Stomach smooth muscle (tissue), 2 donors: ENCODE results near the gene GRIA2.
"Not testable (repeated sequence)": the region's sequence is repeated elsewhere in the genome, so short reads cannot be mapped to it uniquely, and the experiment has no call there.

Experiments
- H3K27ac ChIP-seq: one replicate; pipeline ENCODE4 v1.7.0; 2013; ENCODE audit warnings: mild to moderate bottlenecking, low read length, inconsistent platforms
- H3K27me3 ChIP-seq, 2 donors: one replicate each; pipeline ENCODE4 v1.7.0; 2013; ENCODE audit warnings: low read length in 2 of 2; ENCODE audit not compliant: insufficient read depth in 2 of 2, control insufficient read depth in 1 of 2
- H3K36me3 ChIP-seq, 2 donors: one replicate each; pipeline ENCODE4 v1.7.0; 2013; ENCODE audit warnings: low read length in 2 of 2; ENCODE audit not compliant: control insufficient read depth in 2 of 2, insufficient read depth in 2 of 2
- H3K4me1 ChIP-seq: one replicate; pipeline ENCODE4 v1.7.0; 2013; ENCODE audit warnings: low read length; ENCODE audit not compliant: control insufficient read depth, insufficient read depth
- H3K4me3 ChIP-seq, 2 donors: one replicate each; pipeline ENCODE4 v1.7.0; 2013; ENCODE audit warnings: low read length in 2 of 2
- H3K9ac ChIP-seq, 2 donors: one replicate each; pipeline ENCODE4 v1.7.0; 2013; ENCODE audit warnings: low read length in 2 of 2, mild to moderate bottlenecking in 1 of 2
- H3K9me3 ChIP-seq, 2 donors: one replicate each; pipeline ENCODE4 v1.7.0; 2013; ENCODE audit warnings: low read length in 2 of 2; ENCODE audit not compliant: control insufficient read depth in 2 of 2
- donor health status: healthy.
- donor health status: Pancreatic carcinoma.

The GRIA2 gene

GRCh38 chr4:157220371-157220881, at the start of gene GRIA2:
TSS of gene GRIA2 (plus strand) at chr4:157220728. CDS start at chr4:157221043, 315 bp downstream.
- Histone ChIP-seq H3K9ac (no peak within 1 kb of the TSS), H3K4me1 (peaks cover 12% of the 10 kb centered on the region), H3K4me3 (peak within 1 kb of the TSS in 1 of 2 donors; percentile 58), H3K27ac (no peak within 1 kb of the TSS), H3K36me3 (no peaks in the 10 kb centered on the region), H3K9me3 (peaks cover 0 to 1% of the 10 kb centered on the region in 2 donors), H3K27me3 (peaks cover 24 to 34% of the 10 kb centered on the region in 2 donors)

GRCh38 chr4:157172011-157172410, 48.5 kb upstream of the GRIA2 start:
- H3K9me3 ChIP-seq = no peaks in the 10 kb centered on the region
- H3K27me3 ChIP-seq = no peaks in the 10 kb centered on the region
- no peaks in the 10 kb centered on the region for H3K36me3 ChIP-seq
- no peak overlapping the region for H3K4me3 ChIP-seq
- H3K27ac ChIP-seq = no peak overlapping the region
- no peak overlapping the region for H3K9ac ChIP-seq
- no peaks in the 10 kb centered on the region for H3K4me1 ChIP-seq

- not testable (repeated sequence) for H3K4me3 ChIP-seq, H3K9ac ChIP-seq, H3K27me3 ChIP-seq, H3K9me3 ChIP-seq, H3K36me3 ChIP-seq, H3K27ac ChIP-seq, H3K4me1 ChIP-seq
Observed at GRCh38 chr4:157180268-157180667, 40.3 kb upstream of the GRIA2 start.

GRCh38 chr4:157184300-157184699, 36.2 kb upstream of the GRIA2 start:
- Histone ChIP-seq H3K27ac (no peak overlapping the region), H3K9me3 (no peaks in the 10 kb centered on the region), H3K36me3 (no peaks in the 10 kb centered on the region), H3K4me1 (no peaks in the 10 kb centered on the region), H3K27me3 (no peaks in the 10 kb centered on the region), H3K4me3 (no peak overlapping the region), H3K9ac (no peak overlapping the region)

GRCh38 chr4:157185363-157185762, 35.2 kb upstream of the GRIA2 start:
- Histone ChIP-seq H3K36me3 (no peaks in the 10 kb centered on the region), H3K27me3 (no peaks in the 10 kb centered on the region), H3K4me1 (no peaks in the 10 kb centered on the region), H3K9ac (no peak overlapping the region), H3K27ac (no peak overlapping the region), H3K9me3 (no peaks in the 10 kb centered on the region), H3K4me3 (no peak overlapping the region)

GRCh38 chr4:157195374-157195773, 25.2 kb upstream of the GRIA2 start:
- Histone ChIP-seq H3K4me1 (no peaks in the 10 kb centered on the region), H3K9me3 (no peaks in the 10 kb centered on the region), H3K27ac (no peak overlapping the region), H3K9ac (no peak overlapping the region), H3K36me3 (no peaks in the 10 kb centered on the region), H3K27me3 (no peaks in the 10 kb centered on the region), H3K4me3 (no peak overlapping the region)

- Histone ChIP-seq H3K4me1 (no peaks in the 10 kb centered on the region), H3K9me3 (no peaks in the 10 kb centered on the region), H3K36me3 (no peaks in the 10 kb centered on the region), H3K4me3 (no peak overlapping the region), H3K9ac (no peak overlapping the region), H3K27ac (no peak overlapping the region), H3K27me3 (no peaks in the 10 kb centered on the region)
Observed at GRCh38 chr4:157196046-157196445, 24.5 kb upstream of the GRIA2 start.

GRCh38 chr4:157204634-157205244, 15.8 kb upstream of the GRIA2 start:
- H3K36me3 ChIP-seq = no peaks in the 10 kb centered on the region
- no peaks in the 10 kb centered on the region for H3K9me3 ChIP-seq
- no peaks in the 10 kb centered on the region for H3K4me1 ChIP-seq
- H3K9ac ChIP-seq = no peak overlapping the region
- H3K27ac ChIP-seq = no peak overlapping the region
- H3K4me3 ChIP-seq = no peak overlapping the region
- H3K27me3 ChIP-seq = no peaks in the 10 kb centered on the region

- Histone ChIP-seq H3K27me3 (peaks cover 20 to 25% of the 10 kb centered on the region in 2 donors), H3K4me1 (peaks cover 11% of the 10 kb centered on the region), H3K9me3 (no peaks in the 10 kb centered on the region), H3K27ac (no peak overlapping the region), H3K36me3 (no peaks in the 10 kb centered on the region), H3K9ac (no peak overlapping the region), H3K4me3 (no peak overlapping the region)
Observed at GRCh38 chr4:157217708-157218107, 2.8 kb upstream of the GRIA2 start.

- Histone ChIP-seq H3K27me3 (peaks cover 24 to 34% of the 10 kb centered on the region in 2 donors), H3K4me1 (peaks cover 12% of the 10 kb centered on the region), H3K36me3 (no peaks in the 10 kb centered on the region), H3K9me3 (peaks cover 0 to 1% of the 10 kb centered on the region in 2 donors), H3K4me3 (peak overlapping the region in 1 of 2 donors; percentile 58), H3K9ac (no peak overlapping the region), H3K27ac (no peak overlapping the region)
Observed at GRCh38 chr4:157219711-157220370, 687 bp upstream of the GRIA2 start.

GRCh38 chr4:157221426-157221894, 932 bp downstream of the GRIA2 start:
- Histone ChIP-seq H3K27me3 (peaks cover 24 to 34% of the 10 kb centered on the region in 2 donors), H3K36me3 (no peaks in the 10 kb centered on the region), H3K4me3 (peak overlapping the region in 1 of 2 donors; percentile 54), H3K4me1 (peaks cover 12% of the 10 kb centered on the region), H3K9ac (no peak overlapping the region), H3K9me3 (peaks cover 0 to 1% of the 10 kb centered on the region in 2 donors), H3K27ac (no peak overlapping the region)
